Fibroblast of lung (primary cell): ENCODE data around the gene DPEP3. TPM values are rescaled to one million over a fixed set of nuclear protein-coding genes. Genes with fewer than 3 reads are reported as not detected.

ENCODE experiments used
- DNase-seq, 2 donors: peaks; one replicate each; pipeline versions ENCODE4 v3.0.0 to v3.0.0-alpha.2; 2010; ENCODE audit warnings: low read depth in 2 of 2
- H2AFZ ChIP-seq: 2 replicates; pipeline ENCODE4 v1.5.1; 2012; ENCODE audit warnings: low read length, control low read depth, inconsistent platforms
- H3K27ac ChIP-seq: 2 replicates; pipeline ENCODE4 v1.5.1; 2011; ENCODE audit warnings: low read length, control low read depth; ENCODE audit not compliant: insufficient read depth
- H3K27me3 ChIP-seq: 2 replicates; pipeline ENCODE4 v1.5.1; 2011; ENCODE audit warnings: mild to moderate bottlenecking, low read length; ENCODE audit not compliant: control insufficient read depth, insufficient read depth
- H3K36me3 ChIP-seq: 2 replicates; pipeline ENCODE4 v1.5.1; 2011; ENCODE audit warnings: low read length; ENCODE audit not compliant: control insufficient read depth, insufficient read depth
- H3K4me1 ChIP-seq: 2 replicates; pipeline ENCODE4 v1.5.1; 2011; ENCODE audit warnings: low read length; ENCODE audit not compliant: control insufficient read depth, insufficient read depth; ENCODE audit errors: extremely low read depth
- H3K4me2 ChIP-seq: 2 replicates; pipeline ENCODE4 v1.5.1; 2011; ENCODE audit warnings: low read length, control low read depth; ENCODE audit not compliant: insufficient read depth; ENCODE audit errors: extremely low read depth
- H3K4me3 ChIP-seq, 4 experiments: fragments of 200-600 bp in 1 of 4; sonication (generic) in 1 of 4; replicated peaks in 1 of 4; 2 replicates each; pipeline ENCODE4 v1.5.1; 2011 to 2016; ENCODE audit warnings: low read length in 4 of 4, low read depth in 3 of 4, mild to moderate bottlenecking in 3 of 4, control low read depth in 2 of 4, inconsistent platforms in 1 of 4, mixed read lengths in 1 of 4; ENCODE audit not compliant: insufficient read depth in 1 of 4; ENCODE audit errors: control extremely low read depth in 1 of 4
- H3K79me2 ChIP-seq: 2 replicates; pipeline ENCODE4 v1.5.1; 2012; ENCODE audit warnings: mild to moderate bottlenecking, low read length, inconsistent platforms; ENCODE audit not compliant: control insufficient read depth, insufficient read depth
- H3K9ac ChIP-seq: 2 replicates; pipeline ENCODE4 v1.5.1; 2011; ENCODE audit warnings: mild to moderate bottlenecking, low read length, control low read depth; ENCODE audit not compliant: insufficient read depth
- H3K9me3 ChIP-seq: 2 replicates; pipeline ENCODE4 v1.5.1; 2012; ENCODE audit warnings: low read depth, low read length; ENCODE audit not compliant: control insufficient read depth, insufficient read depth
- H4K20me1 ChIP-seq: 2 replicates; pipeline ENCODE4 v1.5.1; 2011; ENCODE audit warnings: low read length; ENCODE audit not compliant: control insufficient read depth, insufficient read depth; ENCODE audit errors: extremely low read depth
- EZH2 ChIP-seq: IDR thresholded peaks from 2 replicates; pipeline ENCODE4 v1.5.1; 2012; ENCODE audit warnings: low read length, control low read depth, mild to moderate bottlenecking; ENCODE audit errors: missing control alignments
- polyA plus RNA-seq, 2 donors: library from polyadenylated mRNA; depleted of rRNA in 1 of 2; stranded (reverse) in 1 of 2; unstranded in 1 of 2; fragments of >200 nt; gene quantifications; 2 replicates each; pipeline ENCODE4 v1.2.1, GENCODE V29; 2011 to 2012; ENCODE audit warnings: missing spikeins in 1 of 2
- total RNA-seq: library from RNA; depleted of rRNA; stranded (reverse); fragments of >200 nt; gene quantifications from 2 replicates; pipeline ENCODE4 v1.2.1, GENCODE V29; 2014
- TF ChIP-seq, protein P1 (sequence below), 2 donors: IDR thresholded peaks in 1 of 2; conservative IDR thresholded peaks in 1 of 2; 1 replicate in 1 of 2; 2 replicates in 1 of 2; pipeline ENCODE4 v1.5.1; 2011 to 2012; ENCODE audit warnings: low read length in 2 of 2, control low read depth in 1 of 2, inconsistent platforms in 1 of 2, low read depth in 1 of 2, mild to moderate bottlenecking in 1 of 2

Gene DPEP3
- total and polyA plus RNA-seq, 2 donors (not counting 1 experiment from before 2014, with no cell fraction given): not detected

DNA sequence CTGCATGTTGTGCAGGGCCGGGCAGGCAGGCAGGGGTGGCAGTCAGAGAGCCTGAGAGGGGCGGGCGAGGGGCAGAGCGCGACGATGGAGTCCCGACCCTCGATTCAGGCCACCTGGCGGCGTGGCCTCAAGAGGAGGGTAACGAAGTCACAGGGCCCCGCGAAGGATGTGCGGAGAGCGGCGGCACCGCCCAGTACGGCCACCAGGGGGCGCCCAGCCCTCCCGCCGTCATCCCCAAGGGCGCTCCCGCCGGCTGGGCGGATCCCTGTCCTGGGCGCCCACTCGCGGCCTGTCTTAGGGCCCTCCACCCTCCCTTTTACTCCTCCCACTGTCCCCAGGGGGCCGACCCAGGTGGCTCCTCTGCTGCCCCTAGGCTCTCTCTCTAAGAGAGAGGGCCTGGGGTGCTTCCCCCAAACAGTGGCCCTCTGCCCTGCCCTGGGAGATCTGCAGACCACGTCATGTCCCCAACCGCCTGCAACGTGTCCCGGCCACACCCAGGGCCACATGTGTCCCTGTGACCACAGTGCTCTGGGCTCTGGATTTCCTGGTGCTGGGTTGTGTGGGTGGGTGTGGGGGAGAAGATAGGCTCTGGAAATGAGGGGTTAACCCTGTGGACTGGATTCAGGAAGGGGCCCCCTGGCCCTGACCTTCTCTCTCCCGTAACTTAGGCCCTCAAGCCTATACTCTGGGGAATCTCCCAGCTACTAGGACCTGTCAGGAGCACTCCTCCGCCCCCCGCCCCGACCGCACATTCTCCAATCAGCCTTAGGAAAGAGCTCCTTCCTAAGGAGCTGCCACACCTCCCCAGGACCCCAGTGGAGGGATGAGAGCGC, 13.1 kb upstream of the DPEP3 start:
- Histone ChIP-seq H3K9ac (peak overlapping the region; percentile 26), H3K27ac (no peak overlapping the region), H3K27me3 (no peaks in the 10 kb centered on the region), H3K36me3 (no peaks in the 10 kb centered on the region), H3K9me3 (no peaks in the 10 kb centered on the region), H4K20me1 (no peaks in the 10 kb centered on the region), H3K4me3 (peak overlapping the region in 1 of 4 experiments; percentile 41), H3K79me2 (no peaks in the 10 kb centered on the region), H3K4me1 (peaks cover 2% of the 10 kb centered on the region), H3K4me2 (peak overlapping the region; percentile 66), H2AFZ (peak overlapping the region; percentile 80)
- TF ChIP-seq EZH2: no peak
- TF ChIP-seq, protein P1, sequence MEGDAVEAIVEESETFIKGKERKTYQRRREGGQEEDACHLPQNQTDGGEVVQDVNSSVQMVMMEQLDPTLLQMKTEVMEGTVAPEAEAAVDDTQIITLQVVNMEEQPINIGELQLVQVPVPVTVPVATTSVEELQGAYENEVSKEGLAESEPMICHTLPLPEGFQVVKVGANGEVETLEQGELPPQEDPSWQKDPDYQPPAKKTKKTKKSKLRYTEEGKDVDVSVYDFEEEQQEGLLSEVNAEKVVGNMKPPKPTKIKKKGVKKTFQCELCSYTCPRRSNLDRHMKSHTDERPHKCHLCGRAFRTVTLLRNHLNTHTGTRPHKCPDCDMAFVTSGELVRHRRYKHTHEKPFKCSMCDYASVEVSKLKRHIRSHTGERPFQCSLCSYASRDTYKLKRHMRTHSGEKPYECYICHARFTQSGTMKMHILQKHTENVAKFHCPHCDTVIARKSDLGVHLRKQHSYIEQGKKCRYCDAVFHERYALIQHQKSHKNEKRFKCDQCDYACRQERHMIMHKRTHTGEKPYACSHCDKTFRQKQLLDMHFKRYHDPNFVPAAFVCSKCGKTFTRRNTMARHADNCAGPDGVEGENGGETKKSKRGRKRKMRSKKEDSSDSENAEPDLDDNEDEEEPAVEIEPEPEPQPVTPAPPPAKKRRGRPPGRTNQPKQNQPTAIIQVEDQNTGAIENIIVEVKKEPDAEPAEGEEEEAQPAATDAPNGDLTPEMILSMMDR (conservative IDR thresholded peaks at IDR 0.05 in 1 of 2, IDR thresholded peaks at IDR 0.05 in 1 of 2; ENCODE audit: low read depth in 1 of 2, low read length in 2 of 2): peak; percentile 70 to 73
- DNase-seq: peak; percentile 50 to 60

DNA sequence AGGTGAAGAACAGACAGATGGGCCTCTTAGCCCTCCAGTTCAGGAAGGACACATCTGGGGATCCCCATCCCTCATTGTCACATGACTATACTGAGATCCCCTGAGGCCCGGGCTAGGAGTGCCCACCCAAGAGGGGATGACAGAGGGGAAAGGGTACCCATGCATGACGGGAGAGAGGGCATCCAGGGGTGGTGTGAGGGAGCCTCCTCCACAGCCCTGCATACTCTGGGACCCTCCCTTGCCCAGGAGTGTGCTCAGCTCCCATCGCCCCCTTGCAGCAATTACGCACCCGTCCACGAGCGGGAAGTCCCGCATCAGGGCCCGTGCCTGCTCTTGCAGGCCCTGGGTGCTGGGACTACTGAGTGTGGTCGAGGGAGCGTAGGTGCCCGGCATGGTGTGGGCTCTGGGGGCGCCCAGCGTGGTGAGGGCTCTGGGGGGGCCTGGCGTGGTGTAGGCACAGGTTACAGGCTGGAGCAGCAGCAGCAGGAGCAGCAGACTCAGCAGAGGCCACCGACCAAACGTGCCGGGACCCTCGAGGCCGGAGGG, 12.4 kb upstream of the DPEP3 start:
- no peak for DNase-seq
- H3K9ac ChIP-seq: no peak overlapping the region
- TF ChIP-seq, protein P1 (conservative IDR thresholded peaks at IDR 0.05 in 1 of 2, IDR thresholded peaks at IDR 0.05 in 1 of 2; ENCODE audit: low read depth in 1 of 2, low read length in 2 of 2): no peak
- TF ChIP-seq EZH2: no peak
- H3K4me3 ChIP-seq: no peak overlapping the region
- H4K20me1 ChIP-seq: no peaks in the 10 kb centered on the region
- no peaks in the 10 kb centered on the region for H3K27me3 ChIP-seq
- peaks cover 3% of the 10 kb centered on the region for H3K4me1 ChIP-seq
- no peak overlapping the region for H3K4me2 ChIP-seq
- no peaks in the 10 kb centered on the region for H3K79me2 ChIP-seq
- no peak overlapping the region for H2AFZ ChIP-seq
- H3K27ac ChIP-seq: no peak overlapping the region
- H3K36me3 ChIP-seq: no peaks in the 10 kb centered on the region
- H3K9me3 ChIP-seq: no peaks in the 10 kb centered on the region

DNA sequence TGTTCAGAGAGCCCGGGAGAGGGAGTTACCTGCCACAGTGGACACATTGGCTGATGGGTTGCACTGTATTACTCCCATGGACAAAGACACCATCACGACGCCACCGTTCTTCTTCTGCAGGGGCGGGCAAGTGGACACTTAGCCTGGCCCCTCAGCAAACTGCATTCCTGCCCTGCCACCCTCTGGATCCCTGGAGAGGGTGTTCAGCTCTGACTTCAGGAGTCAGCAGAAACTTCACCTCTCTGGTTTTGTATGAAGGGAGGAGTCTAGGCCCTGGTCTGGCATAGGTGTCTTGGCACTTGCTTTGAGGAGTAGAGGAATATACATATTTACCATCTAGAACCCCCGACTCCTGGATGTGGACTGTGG, 9.7 kb upstream of the DPEP3 start:
- no peaks in the 10 kb centered on the region for H3K36me3 ChIP-seq
- no peaks in the 10 kb centered on the region for H4K20me1 ChIP-seq
- H3K27me3 ChIP-seq: no peaks in the 10 kb centered on the region
- H3K4me2 ChIP-seq: no peak overlapping the region
- DNase-seq: no peak
- H3K27ac ChIP-seq: no peak overlapping the region
- no peaks in the 10 kb centered on the region for H3K79me2 ChIP-seq
- no peak overlapping the region for H3K9ac ChIP-seq
- H3K4me1 ChIP-seq: peaks cover 4% of the 10 kb centered on the region
- H3K4me3 ChIP-seq: no peak overlapping the region
- no peaks in the 10 kb centered on the region for H3K9me3 ChIP-seq
- TF ChIP-seq, protein P1 (conservative IDR thresholded peaks at IDR 0.05 in 1 of 2, IDR thresholded peaks at IDR 0.05 in 1 of 2; ENCODE audit: low read depth in 1 of 2, low read length in 2 of 2): no peak
- no peak for TF ChIP-seq EZH2
- no peak overlapping the region for H2AFZ ChIP-seq
